Activated T-helper 9 cell treated with anti-CD3 and anti-CD28 coated beads, Interleukin-2, amount 50 U/mL, for 16 hours (primary cell): Measurements from ENCODE around the gene RNF169.
"Not testable (repeated sequence)": the region's sequence is repeated elsewhere in the genome, so short reads cannot be mapped to it uniquely, and the experiment has no call there.

Source experiments
- DNase-seq: peaks from one replicate; pipeline ENCODE4 v3.0.0-alpha.2; 2020; ENCODE audit warnings: low read depth

Gene RNF169

DNA sequence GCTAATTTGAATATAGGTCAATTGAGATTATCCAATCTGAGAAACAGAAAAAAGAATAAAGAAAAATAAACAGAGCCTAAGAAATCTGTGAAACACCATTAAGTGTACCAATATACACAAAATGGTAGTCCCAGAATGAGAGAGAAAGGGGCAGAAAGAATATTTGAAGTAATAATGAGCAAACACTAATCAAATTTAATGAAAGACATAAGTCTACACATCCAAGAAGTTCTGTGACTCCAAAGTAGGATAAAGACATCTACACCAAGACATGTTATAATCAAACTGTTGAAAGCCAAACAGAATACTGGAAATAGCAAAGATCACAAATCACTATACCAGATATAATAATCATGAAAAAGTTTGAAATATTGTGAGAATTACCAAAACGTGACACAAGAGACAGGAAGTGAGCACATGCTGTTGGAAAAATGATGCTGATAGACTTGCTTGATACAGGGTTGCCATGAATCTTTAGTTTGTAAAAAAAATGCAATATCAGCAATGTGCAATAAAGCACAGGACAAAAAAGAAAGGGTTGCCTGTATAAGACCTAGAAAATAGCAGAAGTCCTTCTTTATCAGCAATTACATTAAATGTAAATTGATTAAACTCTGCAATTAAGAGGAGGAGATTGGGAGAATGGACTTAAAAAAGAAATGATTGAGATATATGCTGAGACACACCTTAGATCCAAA, 75.8 kb downstream of the RNF169 start:
- no peak for DNase-seq

DNA sequence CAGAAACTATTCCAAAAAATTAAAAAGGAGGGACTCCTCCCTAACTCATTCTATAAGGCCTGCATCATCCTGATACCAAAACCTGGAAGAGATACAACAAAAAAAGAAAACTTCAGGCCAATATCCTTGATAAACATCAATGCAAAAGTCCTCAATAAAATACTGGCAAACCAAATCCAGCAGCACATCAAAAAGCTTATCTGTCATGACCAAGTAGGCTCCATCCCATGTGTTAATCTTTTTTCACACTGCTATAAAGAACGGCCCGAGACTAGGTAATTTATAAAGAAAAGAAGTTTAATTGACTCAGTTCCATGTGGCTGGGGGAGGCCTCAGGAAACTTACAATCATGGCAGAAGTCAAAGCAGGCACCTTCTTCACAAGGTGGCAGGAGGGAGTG, 76.9 kb downstream of the RNF169 start:
- DNase-seq = not testable (repeated sequence)

DNA sequence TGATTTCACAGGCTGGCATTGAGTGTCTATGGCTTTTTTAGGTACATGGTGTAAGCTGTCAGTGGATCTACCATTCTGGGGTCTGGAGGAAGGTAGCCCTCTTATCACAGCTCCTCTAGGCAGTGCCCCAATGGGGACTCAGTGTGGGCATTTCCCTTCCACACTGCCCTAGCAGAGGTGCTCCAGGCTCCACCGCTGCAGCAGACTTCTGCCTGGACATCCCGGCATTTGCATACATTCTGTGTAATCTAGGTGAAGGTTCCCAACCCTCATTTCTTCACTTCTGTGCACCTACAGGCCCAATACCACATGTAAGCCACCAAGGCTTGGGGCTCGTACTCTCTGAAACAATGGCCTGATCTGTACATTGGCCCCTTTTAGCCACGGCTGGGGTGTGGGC, 78.3 kb downstream of the RNF169 start:
- no peak for DNase-seq

DNA sequence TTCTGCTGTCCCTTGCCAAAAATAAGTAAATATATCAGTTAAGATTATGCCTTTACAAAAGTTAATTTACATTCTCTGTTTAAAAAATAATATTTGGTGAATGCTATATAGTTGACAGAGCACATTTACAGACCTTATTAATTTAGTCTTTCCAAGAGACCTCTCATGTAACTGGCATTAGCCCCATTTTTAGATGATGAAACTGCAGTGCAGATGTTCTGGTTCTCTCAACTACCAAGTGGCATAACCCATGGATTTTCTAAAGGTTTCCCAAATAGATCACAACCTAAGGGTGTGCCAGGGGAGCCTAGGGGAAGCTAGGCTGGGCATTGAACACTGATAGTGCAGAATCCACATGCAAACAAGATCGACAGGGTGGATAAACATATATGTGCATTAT, 88.5 kb downstream of the RNF169 start:
- no peak for DNase-seq

- DNase-seq = no peak
Measured at GRCh38 chr11:74838188-74838587, 89.5 kb downstream of the RNF169 start.

DNA sequence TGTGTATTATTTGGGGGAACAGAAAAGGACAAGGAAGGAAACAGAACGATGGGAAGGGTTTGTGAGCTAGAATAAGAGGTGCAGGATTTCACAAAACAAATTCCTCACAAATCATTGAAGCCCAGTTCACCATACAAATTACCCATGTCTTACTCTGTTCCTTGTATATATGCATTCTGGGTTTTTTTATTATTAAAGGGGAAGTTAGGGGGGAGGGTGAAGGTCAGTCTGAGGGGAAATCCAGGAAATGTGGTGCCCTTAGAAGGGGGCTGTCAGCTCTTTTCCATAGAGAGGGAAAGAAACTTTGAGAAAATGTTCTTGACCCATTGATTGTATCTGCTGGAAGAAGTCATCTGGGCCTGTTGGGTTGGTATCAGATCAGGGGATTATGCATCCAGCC, 90.8 kb downstream of the RNF169 start:
- no peak for DNase-seq

DNA sequence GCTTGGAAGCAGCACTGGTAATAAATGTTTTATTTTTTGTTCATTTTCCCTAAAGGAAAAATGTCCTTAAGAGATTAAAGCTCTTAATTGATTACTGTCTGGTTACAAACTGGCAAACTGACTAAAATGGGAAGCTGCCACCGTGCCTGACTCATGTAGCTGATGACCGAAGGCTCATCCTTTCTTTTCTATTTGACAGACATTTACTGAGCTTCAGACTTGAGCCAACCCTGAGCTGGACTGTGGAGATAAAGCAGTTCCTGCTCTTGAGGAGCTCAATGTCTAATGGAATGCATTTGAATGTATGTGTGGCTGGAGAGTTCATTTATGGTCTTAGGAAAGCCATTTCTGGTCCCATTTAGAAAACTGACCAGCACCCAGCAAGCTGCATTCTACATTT, 91.3 kb downstream of the RNF169 start:
- no peak for DNase-seq

- no peak for DNase-seq
Measured at GRCh38 chr11:74840486-74840885, 91.8 kb downstream of the RNF169 start.

- no peak for DNase-seq
Measured at GRCh38 chr11:74842967-74843366, 94.3 kb downstream of the RNF169 start.

DNA sequence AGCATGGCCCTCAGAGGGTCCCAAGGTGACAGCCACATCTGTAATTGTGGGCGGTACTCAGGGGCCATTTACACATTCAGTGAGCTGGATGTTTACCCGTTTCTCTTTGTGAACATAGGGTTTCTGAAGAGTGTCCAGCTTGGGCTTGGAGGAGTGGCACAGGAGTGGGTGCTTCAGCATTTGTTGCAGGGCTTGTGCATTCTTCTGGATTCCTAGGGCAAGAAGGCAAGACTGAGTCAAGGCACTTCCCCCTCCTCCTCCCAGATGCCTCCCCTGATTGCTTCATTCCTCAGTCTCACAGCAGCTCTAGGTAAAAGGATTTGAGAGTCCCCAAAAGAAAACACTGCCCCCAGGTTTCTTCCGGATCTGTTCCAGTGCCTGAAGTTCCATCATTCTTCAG, 95.4 kb downstream of the RNF169 start:
- DNase-seq = no peak

- DNase-seq = no peak
Measured at GRCh38 chr11:74844865-74845264, 96.2 kb downstream of the RNF169 start.

GRCh38 chr11:74845978-74846517, 97.4 kb downstream of the RNF169 start:
- no peak for DNase-seq

DNA sequence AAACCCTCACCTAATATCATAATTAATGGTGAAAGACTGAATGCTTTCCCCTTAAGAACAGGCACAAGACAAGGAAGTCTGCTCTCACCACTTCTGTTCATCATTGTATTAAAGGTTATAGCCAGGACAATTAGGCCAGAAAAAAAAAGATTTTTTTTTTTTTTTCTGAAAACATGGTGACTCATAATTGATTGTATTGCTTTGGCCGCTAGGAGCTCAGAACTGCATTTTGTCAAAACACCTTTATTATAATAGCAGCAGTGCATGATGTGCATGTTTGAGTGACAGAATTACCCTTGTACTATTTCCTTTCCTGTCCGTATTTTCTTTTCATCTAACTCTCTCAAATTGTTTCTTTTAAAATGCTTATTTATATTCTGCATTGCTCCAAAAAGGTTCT, 98.1 kb downstream of the RNF169 start:
- DNase-seq = no peak

- no peak for DNase-seq
Measured at GRCh38 chr11:74847395-74847794, 98.7 kb downstream of the RNF169 start.

- no peak for DNase-seq
Measured at GRCh38 chr11:74847895-74848294, 99.2 kb downstream of the RNF169 start.

GRCh38 chr11:74849525-74850391, 101.1 kb downstream of the RNF169 start:
- DNase-seq = no peak

DNA sequence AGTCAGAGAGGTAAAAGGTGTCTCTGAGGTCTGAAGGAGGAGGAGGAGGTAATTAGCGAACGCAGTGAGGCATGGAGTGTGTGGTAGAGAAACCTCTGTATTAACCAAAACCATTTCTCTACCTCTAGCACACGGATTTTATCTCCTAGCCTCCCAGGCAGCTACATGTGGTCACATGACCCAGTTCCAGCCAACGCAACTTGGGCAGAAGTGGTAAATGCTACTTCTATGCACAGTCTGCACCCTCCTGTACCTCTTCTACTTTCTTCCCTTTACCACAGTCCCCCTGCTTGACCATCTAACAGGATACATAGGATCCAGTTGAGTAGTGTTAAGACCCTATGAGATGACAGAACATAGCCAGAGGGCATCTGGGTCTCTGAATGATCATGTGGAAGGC, 104.6 kb downstream of the RNF169 start:
- no peak for DNase-seq

DNA sequence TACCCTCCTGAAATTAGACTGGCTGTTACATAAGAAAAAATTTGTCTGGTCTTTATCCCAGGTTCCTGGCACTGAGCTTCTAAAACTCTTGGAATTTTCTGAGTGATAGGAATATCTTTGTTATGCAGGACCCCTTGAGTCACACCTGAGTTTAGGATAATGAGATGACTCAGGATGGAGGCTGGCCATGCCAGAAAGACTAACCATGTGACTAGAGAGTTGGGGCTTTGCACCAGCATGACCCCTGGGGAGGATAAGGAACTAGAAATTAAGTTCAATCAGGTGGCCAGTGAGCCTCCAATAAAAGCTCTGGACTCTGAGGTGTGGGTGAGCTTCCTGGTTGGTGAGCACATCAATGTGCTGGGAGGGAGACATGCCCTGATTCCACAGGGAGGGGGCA, 112.1 kb downstream of the RNF169 start:
- no peak for DNase-seq

DNA sequence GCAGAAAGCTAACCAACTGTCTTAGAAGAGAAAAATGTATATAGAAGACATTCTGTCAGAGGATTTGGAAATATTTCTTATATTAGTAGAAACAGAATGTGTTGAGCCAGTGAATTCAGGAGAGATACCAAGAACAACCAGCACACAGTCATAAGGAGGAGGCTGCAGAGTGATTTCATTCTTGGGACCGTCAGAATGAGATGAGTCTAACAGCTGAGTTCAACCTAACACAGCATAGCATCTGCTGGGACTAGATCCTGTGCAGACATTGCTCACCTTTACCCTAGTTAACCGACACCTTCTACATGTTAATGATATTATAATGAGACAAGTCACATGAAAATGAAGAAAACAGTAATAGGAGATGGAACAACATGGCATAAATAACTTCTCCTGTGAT, 114.8 kb downstream of the RNF169 start:
- DNase-seq = no peak

DNA sequence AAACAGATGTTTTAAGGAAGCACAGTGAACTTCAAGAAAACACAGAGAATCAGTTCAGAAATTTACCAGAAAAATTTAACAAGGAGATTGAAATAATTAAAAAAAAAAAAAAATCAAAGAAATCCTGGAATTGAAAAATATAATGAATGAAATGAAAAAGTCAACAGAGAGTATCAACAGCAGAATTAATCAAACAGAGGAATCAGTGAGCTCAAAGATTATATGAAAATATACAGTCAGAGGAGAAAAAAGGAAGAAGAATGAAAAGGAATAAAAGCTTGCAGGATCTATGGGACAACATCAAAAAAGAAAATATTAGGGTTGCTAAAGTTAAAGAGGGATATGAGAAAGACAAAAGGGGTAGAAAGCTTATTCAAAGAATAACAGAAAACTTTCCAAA, 117.9 kb downstream of the RNF169 start:
- no peak for DNase-seq

DNA sequence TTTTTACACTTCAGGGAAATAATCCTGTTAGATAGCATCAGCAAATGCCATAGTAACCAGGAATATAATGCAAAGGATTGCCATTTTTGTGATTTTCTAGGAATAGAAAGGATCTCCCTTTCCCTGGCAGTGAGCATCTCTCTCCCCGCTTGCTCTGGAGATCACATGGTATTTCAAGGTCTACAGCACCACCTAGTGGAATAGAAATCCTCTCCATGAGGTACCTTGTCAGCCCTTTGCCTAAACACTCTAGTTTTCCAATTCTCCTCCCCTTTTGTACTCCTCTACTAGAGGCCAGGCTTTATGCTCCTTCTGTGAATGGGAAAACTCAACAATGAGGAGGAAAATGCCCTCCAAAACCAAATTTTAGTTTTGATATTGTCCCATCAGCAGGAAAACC, 121.8 kb downstream of the RNF169 start:
- DNase-seq = no peak

DNA sequence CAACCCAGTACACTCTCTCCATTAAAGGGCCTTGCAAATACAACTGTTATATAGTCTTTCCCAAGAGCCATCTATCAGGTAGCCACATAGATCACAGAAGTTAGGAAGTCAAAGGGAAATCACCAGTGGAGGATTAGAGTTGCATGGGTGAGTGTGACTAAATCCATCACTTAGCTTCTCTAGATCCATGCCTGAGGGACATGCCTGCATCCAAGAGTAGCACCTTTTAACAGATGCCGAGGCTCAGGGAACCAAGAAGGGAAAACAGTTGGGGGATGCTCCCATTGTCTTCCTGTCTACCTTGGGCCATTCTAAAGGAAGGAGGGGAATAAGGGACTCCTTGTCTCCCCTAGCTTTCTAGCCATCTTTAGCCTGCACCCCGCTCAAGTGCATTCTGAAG, 122.4 kb downstream of the RNF169 start:
- DNase-seq = no peak

- no peak for DNase-seq
Measured at GRCh38 chr11:74877132-74877531, 128.5 kb downstream of the RNF169 start.
